HG03103 (cell line): ENCODE measurements around the gene MED25.

Experiments used
- ATAC-seq: cut with Tn5 transposase; IDR thresholded peaks from one replicate; pipeline ENCODE4 v1.9.1; 2021; ENCODE audit warnings: low read depth; ENCODE audit not compliant: unreplicated experiment

The MED25 gene

GRCh38 chr19:49855676-49856573 lies 37.8 kb downstream of the MED25 start:
- no peak for ATAC-seq

- no peak for ATAC-seq
Observed at GRCh38 chr19:49856574-49857021, 38.5 kb downstream of the MED25 start.

- no peak for ATAC-seq
Observed at GRCh38 chr19:49857061-49857837, 39.2 kb downstream of the MED25 start.

DNA sequence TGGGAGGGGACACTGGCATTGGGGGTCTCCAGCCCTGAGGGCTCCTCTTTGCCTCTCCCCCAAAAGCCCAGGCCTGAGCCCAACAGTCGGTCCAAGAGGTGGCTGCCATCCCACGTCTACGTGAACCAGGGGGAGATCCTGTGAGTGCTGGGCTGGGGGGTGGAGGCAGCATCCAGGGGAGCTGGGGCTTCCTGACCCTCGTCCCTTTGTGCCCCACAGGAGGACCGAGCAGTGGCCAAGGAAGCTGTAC lies 39.7 kb downstream of the MED25 start:
- ATAC-seq = no peak

DNA sequence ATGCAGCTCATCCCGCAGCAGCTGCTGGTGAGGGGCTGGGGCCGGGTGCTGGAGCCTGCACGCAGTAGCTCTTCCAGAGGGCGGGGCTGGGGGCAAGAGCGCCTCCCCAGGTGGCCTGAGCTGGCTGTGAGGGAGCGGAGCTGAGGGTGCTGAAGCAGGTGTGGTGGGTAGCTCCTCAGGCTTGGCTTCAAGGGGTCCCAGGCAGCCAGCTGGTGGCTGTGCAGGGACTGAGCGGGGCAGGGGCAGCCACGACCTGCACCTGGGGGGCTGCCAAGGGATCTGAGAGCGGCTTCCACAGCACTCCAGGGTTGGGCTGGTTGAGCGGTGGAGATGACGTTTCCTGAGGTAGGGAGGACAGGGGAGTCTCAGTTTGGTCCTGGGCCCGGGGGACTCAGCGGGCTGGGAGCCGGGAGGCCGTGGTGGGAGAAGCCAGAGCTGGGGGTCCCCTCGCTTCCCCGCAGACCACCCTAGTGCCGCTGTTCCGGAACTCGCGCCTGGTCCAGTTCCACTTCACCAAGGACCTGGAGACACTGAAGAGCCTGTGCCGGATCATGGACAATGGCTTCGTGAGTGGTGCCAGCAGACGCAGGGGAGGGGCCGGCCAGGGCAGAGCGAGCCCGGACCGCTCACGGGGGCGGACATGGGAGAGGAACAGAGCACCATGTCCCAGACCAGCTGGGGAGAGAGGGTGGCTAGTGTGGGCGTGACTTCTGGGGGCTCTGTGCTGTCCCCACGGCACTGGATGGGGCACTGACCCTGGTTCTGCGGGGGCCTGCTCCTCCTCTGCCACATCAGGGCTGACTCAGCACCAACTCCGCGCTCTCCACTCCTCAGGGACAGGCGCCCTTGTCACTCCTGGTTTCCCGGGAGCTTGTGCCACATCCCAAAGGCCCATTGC lies 40.2 kb downstream of the MED25 start:
- no peak for ATAC-seq

DNA sequence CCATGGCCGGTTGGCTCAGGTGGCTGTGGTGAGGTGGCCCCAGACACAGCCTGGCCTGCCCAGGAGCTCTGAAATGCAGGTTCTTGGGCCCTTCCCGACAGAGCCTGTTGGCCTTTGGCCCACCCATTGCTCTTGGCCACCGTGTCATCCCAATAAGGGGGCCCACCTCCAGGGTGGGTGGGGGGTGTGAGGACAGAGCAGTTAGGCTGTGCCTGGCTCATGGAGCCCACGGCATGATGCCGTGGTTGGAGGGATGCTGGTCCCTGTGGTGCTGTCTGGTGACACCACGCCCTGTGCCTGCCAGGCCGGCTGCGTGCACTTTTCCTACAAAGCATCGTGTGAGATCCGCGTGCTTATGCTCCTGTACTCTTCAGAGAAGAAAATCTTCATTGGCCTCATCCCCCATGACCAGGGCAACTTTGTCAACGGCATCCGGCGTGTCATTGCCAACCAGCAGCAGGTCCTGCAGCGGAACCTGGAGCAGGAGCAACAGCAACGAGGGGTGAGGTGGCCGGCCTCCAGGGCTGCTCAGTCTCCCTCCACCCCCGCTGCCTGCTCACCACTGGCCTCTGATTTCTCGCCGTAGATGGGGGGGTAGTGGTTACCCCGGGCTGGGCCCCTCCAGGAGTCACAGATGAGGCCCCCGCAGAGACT lies 41.7 kb downstream of the MED25 start:
- no peak for ATAC-seq

GRCh38 chr19:49860336-49861102 lies 42.4 kb downstream of the MED25 start:
- ATAC-seq = no peak

DNA sequence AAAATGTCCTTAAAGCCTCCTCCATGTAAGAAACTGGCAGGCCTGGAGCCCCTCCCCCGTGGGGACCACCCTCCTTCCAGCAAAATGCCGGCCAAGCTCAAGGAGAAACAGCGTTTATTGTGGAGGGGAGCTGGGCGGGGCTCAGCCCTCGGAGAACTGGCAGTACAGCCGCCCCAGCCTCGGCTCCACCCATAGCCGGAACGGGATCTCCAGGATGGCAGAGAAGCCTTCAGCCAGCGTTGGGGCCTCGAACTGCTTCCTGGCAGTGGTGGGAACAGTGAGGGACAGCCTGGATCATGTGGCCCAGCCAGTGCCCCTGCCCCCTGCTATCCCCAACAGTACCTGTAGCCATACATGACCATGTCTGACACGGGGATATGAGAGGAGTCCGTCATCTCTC lies 43.0 kb downstream of the MED25 start:
- no peak for ATAC-seq

- ATAC-seq = no peak
Observed at GRCh38 chr19:49861541-49862378, 43.7 kb downstream of the MED25 start.

- ATAC-seq = no peak
Observed at GRCh38 chr19:49862391-49863253, 44.5 kb downstream of the MED25 start.

- no peak for ATAC-seq
Observed at GRCh38 chr19:49863254-49863934, 45.3 kb downstream of the MED25 start.

DNA sequence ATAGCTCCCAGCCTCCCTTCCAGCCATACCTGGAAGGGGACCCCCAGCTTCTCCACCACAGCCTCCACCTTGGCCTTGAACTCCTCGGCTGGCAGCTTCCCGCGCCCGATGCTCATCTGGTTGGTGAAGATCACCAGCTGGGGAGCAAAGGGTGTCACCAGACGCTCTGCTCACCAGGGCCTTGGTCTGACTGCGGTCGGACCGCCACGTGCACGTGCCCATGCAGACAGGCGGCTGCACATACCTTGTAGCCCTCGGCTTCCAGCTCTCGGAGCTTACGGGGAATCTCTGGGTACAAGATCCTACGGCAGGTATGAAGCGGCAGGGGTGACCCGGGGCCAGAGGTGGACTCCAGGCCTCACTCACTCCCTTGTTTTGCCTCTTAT lies 45.8 kb downstream of the MED25 start:
- ATAC-seq = no peak

GRCh38 chr19:49864890-49865289 lies 46.8 kb downstream of the MED25 start:
- no peak for ATAC-seq

DNA sequence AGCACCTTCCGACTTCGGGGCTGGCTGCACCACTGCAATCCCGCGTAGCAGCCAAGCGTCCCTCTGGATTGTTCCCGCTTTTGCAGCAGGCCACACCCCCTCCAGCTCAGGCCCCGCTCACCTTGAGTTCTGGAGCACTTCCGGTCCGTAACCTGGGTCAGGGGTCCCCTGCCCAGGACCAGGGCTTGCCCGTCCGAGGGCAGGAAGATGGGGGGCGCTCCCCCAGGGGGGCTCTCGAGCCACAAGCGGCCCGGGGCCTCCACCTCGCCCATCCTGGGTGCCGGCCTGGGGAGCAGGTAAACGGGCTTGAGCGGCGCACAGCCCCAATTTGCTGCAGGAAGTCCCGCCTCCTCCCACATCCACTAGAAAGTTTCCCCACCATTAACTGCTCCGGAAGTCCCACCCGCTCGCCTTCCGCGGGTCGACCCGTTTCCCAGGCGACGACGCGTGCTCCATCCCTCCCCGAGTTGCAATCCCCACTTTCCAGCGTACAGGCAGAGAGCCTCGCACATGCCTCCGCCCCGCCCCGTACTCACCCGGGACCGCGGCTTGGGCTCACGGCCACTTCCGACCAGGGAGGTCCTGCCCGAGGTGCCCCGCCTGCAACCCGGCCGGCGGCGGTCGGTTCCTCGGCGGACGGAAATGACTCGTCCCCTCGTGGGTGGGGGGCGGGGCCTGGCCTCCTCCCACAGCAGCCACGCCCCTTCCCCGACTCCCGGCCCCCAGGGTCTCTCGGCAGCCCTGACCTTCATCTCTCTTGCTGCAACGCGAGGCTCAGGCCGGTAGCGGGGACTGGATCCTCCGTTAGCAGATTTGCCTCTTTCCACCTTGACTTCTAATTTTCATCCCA lies 49.1 kb downstream of the MED25 start, which contains the start of gene PNKP:
TSS of gene PNKP (minus strand) at position 644 of the 850 bp plus-strand sequence. CDS start at position 272, 372 bp downstream.
- no peak for ATAC-seq

DNA sequence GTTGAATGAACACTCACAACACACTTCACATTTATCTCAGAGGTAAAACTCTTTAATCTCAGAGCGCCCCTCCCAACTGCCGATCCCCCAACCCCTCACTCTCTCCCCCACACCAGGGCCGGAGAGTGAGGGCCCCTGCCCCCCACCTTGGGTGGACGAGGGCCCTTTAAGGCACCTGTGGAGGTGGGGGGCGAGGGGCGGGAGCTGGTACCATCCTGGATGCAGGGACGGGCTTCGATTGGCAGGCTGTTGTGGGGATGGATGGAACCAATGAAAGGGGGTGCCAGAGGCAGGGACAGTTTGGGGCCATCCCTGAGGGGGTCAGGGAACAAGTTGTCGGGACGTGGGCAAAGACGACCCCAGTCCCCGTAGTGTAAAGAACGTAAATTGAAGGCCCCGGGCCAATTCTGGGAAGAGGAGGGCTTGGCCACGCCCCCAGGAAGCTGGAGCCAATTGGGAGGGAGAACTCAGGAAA lies 51.0 kb downstream of the MED25 start:
- peak; percentile 1 for ATAC-seq
